Astrocyte (in vitro differentiated cells and primary cell): ENCODE measurements around the gene ACTR1A.
"Not testable (repeated sequence)": the region's sequence is repeated elsewhere in the genome, so short reads cannot be mapped to it uniquely, and the experiment has no call there.

ENCODE experiments used
- CTCF ChIP-seq: IDR thresholded peaks from 2 replicates; pipeline ENCODE4 v1.5.1; 2011; ENCODE audit warnings: low read depth, mild to moderate bottlenecking, inconsistent platforms, low read length, moderate library complexity; ENCODE audit not compliant: insufficient read depth
- EZH2 ChIP-seq: IDR thresholded peaks from 2 replicates; pipeline ENCODE4 v1.6.1; 2012; ENCODE audit warnings: mild to moderate bottlenecking, low read length, inconsistent platforms; ENCODE audit not compliant: insufficient read depth

DNA sequence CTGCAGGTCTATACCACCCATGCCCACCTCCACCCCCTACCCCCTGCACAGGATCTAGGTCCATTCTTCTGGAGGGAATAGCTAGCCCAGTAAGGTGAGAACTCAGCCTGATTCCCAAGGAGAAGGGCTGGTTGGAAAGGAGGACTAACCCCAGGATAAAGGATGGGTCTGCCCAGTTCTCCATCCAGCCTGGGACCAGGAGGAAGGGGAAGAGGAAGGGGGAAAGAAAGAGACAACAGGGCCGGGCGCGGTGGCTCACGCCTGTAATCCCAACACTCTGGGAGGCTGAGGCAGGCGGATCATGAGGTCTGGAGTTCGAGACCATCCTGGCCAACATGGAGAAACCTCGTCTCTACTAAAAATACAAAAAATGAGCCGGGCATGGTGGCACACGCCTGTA lies 32.5 kb upstream of the ACTR1A start:
- not testable (repeated sequence) for TF ChIP-seq CTCF, EZH2
